ENCODE measurements around the gene KLF6.

KLF6 gene

GRCh38 chr10:3760083-3760482, 24.9 kb downstream of the KLF6 start:
- in situ Hi-C loops (cut with HindIII; ENCODE audit: low sequenced_read_pairs) = loop anchor here (5.0 kb wide), 1 partner anchor 52 kb away; no protein-coding TSS in a partner anchor

- in situ Hi-C loops (cut with HindIII; ENCODE audit: low sequenced_read_pairs) = no loop called here
Measured at GRCh38 chr10:3759397-3759796, 25.6 kb downstream of the KLF6 start.

DNA sequence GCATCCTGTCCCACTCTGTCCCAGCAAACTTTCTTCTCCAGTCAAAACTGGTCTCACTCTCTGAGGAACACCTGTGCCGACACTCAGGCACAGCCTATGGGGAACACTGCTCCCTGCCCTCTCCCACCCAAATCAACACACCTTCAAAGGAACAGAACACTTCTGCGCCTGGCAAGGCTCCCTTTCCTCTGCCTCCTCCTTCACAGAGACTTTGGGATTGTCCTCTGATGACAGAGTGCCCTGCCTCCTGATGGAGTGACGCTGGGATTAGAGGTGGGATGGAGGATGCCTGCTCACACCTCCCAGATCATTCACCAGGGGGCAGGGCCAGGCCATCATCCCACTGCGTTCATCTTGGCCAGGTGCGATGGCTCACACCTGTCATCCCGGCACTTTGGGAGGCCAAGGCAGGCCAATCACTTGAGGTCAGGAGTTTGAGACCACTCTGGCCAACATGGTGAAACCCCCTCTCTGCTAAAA, 26.5 kb downstream of the KLF6 start:
- in situ Hi-C loops (cut with HindIII; ENCODE audit: low sequenced_read_pairs) = no loop called here

- in situ Hi-C loops (cut with HindIII; ENCODE audit: low sequenced_read_pairs) = no loop called here
Measured at GRCh38 chr10:3757638-3758490, 27.1 kb downstream of the KLF6 start.

- in situ Hi-C loops (cut with HindIII; ENCODE audit: low sequenced_read_pairs) = no loop called here
Measured at GRCh38 chr10:3757250-3757637, 27.8 kb downstream of the KLF6 start.

DNA sequence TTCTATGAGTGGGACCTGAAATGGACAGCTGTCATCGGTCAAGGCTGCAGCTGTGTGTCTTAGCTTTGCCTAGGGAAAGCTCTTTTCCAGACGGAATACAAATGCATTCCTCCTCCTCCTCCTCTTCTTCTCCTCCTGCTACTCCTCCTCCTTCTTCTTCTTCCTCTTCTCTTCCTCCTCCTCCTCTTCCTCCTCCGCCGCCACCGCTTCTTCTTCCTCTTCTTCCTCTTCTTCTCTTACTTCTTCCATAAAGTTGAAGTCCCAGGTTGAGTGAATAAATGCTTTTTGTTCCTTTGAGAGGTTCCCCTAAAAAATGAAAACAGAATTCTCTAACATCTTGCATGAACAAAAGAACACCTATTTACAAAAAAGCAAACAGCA, 28.7 kb downstream of the KLF6 start:
- in situ Hi-C loops (cut with HindIII; ENCODE audit: low sequenced_read_pairs) = no loop called here

- in situ Hi-C loops (cut with HindIII; ENCODE audit: low sequenced_read_pairs) = no loop called here
Measured at GRCh38 chr10:3755440-3756359, 29.3 kb downstream of the KLF6 start.

DNA sequence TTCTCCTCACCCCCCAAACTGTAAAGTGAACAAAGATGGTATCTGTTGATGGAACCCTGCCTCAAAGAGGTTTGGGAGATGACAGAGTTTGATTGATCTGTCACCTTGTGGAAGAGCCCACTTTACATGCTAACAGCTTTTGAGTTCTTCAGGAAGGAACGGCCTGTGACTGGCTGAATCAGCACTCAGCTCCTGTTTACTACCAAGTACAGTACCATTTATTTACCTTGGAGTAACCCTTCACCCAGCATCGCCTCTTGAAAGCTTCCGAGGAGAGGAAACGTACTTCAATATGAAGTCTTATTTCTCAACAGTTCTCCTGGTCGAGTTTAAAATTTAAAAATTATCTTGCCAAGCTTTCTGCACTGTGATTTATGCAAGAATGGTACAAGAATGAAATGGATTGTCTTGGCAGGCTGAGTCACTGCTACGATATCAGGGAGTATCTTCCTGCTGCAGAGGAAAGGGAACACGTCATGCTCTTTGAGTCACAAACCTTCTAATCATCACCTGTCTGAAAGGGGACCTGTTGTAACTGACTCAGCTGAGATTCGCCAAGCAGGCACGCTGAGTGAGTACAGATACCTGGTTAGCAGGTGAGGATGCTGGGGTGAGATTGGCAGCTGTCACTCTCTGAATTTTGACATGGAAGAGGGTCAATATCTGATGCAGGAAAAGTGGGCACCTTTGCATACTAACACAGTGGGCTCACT, 30.1 kb downstream of the KLF6 start:
- in situ Hi-C loops (cut with HindIII; ENCODE audit: low sequenced_read_pairs) = no loop called here

- in situ Hi-C loops (cut with HindIII; ENCODE audit: low sequenced_read_pairs) = no loop called here
Measured at GRCh38 chr10:3750854-3751253, 34.2 kb downstream of the KLF6 start.

DNA sequence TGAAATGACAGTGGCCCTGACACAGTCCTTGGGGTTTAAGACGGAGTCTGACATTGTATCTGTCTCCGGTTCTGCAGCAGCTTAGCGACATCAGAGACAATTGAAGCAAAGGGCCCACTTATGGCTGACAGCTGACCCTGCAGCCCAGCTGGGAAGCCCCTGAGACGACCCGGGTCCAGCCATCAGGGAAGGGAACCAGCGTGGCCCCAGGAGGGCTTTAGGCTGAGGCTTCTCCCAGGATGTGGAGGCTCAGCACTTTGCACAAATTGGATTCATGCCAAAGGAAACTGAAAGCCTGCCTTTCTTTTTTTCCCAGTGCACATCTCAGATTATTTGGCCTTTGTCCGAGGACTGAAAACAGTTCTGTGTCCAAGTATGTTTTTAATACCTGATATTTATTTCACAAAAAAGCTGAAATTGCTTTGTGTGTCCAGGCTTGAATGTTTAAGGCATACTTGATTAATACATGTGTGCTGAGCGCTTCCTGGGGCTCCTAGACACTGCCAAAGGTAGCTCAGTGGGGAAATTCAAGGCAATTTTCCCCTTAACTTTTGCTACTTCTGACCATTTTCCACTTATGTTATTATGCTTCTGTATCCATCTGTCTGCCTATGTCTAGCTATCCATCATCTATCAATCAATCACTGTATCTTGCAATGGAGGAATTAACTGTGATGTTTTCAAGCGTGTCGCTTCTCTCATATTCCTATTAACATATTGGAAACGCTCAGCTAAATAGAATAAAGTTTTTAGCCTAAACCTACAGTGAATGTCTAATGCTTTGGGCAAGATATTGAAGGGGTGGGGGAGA, 34.8 kb downstream of the KLF6 start:
- in situ Hi-C loops (cut with HindIII; ENCODE audit: low sequenced_read_pairs) = no loop called here

DNA sequence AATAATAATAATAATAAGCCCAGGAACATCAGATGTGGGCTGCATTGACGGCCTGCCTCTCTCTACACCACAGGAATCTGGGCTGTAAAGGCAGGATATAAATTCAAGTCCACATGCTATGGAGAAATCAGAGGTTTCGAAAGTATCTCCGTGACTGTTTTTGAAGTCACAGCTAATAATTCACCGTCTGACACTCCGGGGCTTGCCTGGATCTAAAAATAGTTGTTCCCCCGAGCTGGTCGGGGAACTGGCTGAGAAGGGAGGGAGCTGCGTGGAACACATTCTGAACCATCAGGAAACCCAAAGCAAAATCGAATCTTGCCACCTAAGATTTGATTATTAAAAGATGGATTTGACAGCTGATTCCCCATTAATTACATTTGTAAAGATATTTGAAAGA, 35.4 kb downstream of the KLF6 start:
- in situ Hi-C loops (cut with HindIII; ENCODE audit: low sequenced_read_pairs) = loop anchor here (10.0 to 25.0 kb wide), 2 partner anchors 487 to 795 kb away; no protein-coding TSS in a partner anchor

DNA sequence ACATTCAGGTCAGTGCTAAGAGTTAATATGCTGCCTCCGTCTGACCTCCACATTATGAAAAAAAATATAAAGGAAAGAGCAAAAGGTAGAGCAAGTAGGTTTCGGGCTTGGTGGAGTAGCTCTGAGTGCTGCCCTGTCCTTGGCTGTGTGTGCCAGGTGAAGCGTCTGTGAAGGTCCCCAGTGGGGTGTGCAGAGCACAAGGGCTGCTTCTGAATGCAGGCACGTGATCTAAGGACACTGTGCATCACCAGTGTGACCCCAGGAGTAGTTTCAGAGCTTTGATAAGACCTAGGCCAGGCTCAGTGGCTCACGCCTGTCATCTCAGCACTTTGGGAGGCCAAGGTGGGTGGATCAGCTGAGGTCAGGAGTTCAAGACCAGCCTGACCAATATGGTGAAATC, 36.0 kb downstream of the KLF6 start:
- in situ Hi-C loops (cut with HindIII; ENCODE audit: low sequenced_read_pairs) = loop anchor here (10.0 to 25.0 kb wide), 2 partner anchors 487 to 796 kb away; no protein-coding TSS in a partner anchor

- in situ Hi-C loops (cut with HindIII; ENCODE audit: low sequenced_read_pairs) = loop anchor here (10.0 to 25.0 kb wide), 2 partner anchors 486 to 796 kb away; no protein-coding TSS in a partner anchor
Measured at GRCh38 chr10:3748484-3748883, 36.5 kb downstream of the KLF6 start.

DNA sequence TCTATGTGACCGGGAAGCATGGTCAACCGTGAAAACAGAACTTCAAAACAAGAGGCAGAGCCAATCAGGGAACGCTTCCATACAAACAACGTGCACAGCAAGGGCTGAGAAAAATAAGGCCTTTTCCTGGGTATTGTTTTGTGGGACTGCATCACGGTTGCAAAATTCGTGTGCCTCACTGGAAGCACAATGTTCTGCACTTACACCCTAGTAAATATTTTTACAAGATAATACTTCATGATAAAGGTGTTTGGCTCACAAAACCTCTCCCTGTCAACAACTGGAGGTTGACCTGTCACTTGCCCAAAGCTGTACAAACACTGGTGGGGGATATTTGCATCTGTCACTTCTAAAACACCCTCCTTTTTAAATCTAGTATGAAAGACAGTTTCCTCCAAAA, 37.0 kb downstream of the KLF6 start:
- in situ Hi-C loops (cut with HindIII; ENCODE audit: low sequenced_read_pairs) = loop anchor here (10.0 to 25.0 kb wide), 2 partner anchors 486 to 797 kb away; no protein-coding TSS in a partner anchor

GRCh38 chr10:3747248-3747960, 37.6 kb downstream of the KLF6 start:
- in situ Hi-C loops (cut with HindIII; ENCODE audit: low sequenced_read_pairs) = loop anchor here (10.0 to 25.0 kb wide), 2 partner anchors 485 to 797 kb away; no protein-coding TSS in a partner anchor

GRCh38 chr10:3746634-3747033, 38.4 kb downstream of the KLF6 start:
- in situ Hi-C loops (cut with HindIII; ENCODE audit: low sequenced_read_pairs) = loop anchor here (10.0 to 25.0 kb wide), 2 partner anchors 484 to 798 kb away; no protein-coding TSS in a partner anchor

DNA sequence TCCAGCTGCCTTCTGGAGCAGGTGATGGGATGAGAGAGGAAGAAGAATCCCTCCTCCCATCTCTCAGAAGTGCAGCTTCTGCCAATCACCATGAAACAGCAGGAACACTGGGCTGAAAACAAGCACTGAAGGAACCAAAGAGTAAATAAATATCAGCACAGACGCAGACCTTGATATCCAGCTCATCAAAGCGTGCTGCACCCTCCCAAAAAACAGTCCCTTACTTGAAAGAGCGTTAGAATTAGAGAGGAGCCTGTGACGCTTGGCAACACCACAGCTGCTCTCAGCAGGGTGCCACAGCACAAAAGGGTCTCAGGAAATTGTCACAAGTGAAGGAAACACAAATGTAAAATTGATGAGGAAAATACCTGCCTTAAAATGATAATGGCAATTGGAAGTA, 39.5 kb downstream of the KLF6 start:
- in situ Hi-C loops (cut with HindIII; ENCODE audit: low sequenced_read_pairs) = loop anchor here (10.0 to 25.0 kb wide), 2 partner anchors 483 to 799 kb away; no protein-coding TSS in a partner anchor

DNA sequence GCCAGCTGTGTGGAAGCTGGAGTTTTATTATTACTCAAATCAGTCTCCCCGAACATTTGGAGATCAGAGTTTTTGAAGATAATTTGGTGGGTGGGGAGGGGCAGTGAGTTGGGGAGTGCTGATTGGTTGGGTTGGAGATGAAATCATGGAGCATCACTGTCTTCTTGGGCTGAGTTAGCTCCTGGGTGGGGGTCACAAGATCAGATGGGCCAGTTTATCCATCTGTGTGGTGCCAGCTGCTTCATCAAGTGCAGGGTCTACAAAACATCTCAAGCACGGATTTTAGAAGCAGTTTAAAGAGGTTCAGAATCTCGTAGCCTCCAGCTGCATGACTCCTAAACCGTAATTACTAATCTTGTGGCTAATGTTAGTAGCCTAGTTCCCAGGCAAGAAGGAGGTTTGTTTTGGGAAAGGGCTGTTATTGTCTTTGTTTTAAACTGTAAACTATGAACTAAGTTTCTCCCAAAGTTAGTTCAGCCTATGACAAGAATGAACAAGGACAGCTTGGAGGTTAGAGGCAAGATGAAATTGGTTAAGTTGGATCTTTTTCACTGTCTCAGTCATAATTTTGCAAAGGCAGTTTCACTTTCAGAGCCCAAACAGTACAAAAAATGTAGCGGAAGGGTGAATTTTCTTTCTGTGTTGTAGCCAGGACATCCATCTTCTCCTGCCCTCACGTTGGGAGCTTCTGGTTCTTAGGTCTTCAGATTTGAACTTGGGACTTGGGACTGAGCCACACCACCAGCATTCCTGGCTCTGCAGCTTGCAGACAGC, 43.1 kb downstream of the KLF6 start:
- in situ Hi-C loops (cut with HindIII; ENCODE audit: low sequenced_read_pairs) = loop anchor here (10.0 to 25.0 kb wide), 2 partner anchors 480 to 803 kb away; no protein-coding TSS in a partner anchor

Measured in endothelial cell of hepatic sinusoid (primary cell).